OCI-LY7 (cell line): ENCODE results near the gene RPL12. TPM values are rescaled to one million over a fixed set of nuclear protein-coding genes. Genes with fewer than 3 reads are reported as not detected.
A peak's percentile ranks its signal among the peaks of the same experiment; 100 is the strongest.

Source experiments
- BruUV-seq: library from RNA; stranded (reverse); fragments of 400-500 nt; replicated peaks from 2 replicates; lab custom pipeline; 2021; lab: Mats Ljungman, UMichigan
- CTCF ChIA-PET: fragments of 300-600 bp; sonication (Branson Sonifier 250); formaldehyde crosslinking; loops from one replicate; lab custom pipeline; 2022; ENCODE audit warnings: antibody characterized with exemption; ENCODE audit not compliant: unreplicated experiment; lab: Charles Lee
- POLR2A ChIA-PET: fragments of 300-600 bp; sonication (Branson Sonifier 250); formaldehyde crosslinking; loops from one replicate; lab custom pipeline; 2022; ENCODE audit warnings: antibody characterized with exemption; lab: Charles Lee
- DNase-seq: peaks from one replicate; pipeline ENCODE4 v3.0.0-alpha.2; 2015; ENCODE audit warnings: low spot score
- H2AFZ ChIP-seq: fragments of 200-600 bp; sonication (generic), shearing (Covaris generic); 2 replicates; pipeline ENCODE4 v1.6.1; 2014; ENCODE audit warnings: mild to moderate bottlenecking, antibody characterized with exemption, low read length, moderate library complexity
- H3K27ac ChIP-seq: fragments of 200-600 bp; sonication (generic); 2 replicates; pipeline ENCODE4 v1.5.1; 2014; ENCODE audit warnings: mixed run types, low read depth, mild to moderate bottlenecking, moderate library complexity, low read length, inconsistent platforms; ENCODE audit not compliant: poor library complexity, severe bottlenecking
- H3K36me3 ChIP-seq: fragments of 200-600 bp; sonication (generic); 2 replicates; pipeline ENCODE4 v1.6.1; 2014; ENCODE audit warnings: mild to moderate bottlenecking, antibody characterized with exemption, low read length, moderate library complexity, mixed read lengths; ENCODE audit not compliant: insufficient read depth
- H3K4me1 ChIP-seq: fragments of 200-600 bp; sonication (generic); 2 replicates; pipeline ENCODE4 v1.5.1; 2014; ENCODE audit warnings: mild to moderate bottlenecking, low read length; ENCODE audit not compliant: insufficient read depth, poor library complexity, severe bottlenecking
- H3K4me2 ChIP-seq: fragments of 200-600 bp; sonication (generic); 2 replicates; pipeline ENCODE4 v1.6.1; 2014; ENCODE audit warnings: mild to moderate bottlenecking, low read length
- H3K4me3 ChIP-seq: fragments of 200-600 bp; sonication (generic); 2 replicates; pipeline ENCODE4 v1.5.1; 2014; ENCODE audit warnings: mild to moderate bottlenecking, low read depth, low read length; ENCODE audit not compliant: poor library complexity, severe bottlenecking
- H3K79me2 ChIP-seq: fragments of 200-600 bp; sonication (generic); 2 replicates; pipeline ENCODE4 v1.6.1; 2016; ENCODE audit warnings: low read depth, mild to moderate bottlenecking, low read length, moderate library complexity, mixed read lengths; ENCODE audit not compliant: insufficient read depth
- H3K9me2 ChIP-seq: fragments of 200-600 bp; sonication (generic); 2 replicates; pipeline ENCODE4 v1.6.1; 2016; ENCODE audit warnings: mild to moderate bottlenecking, low read length, mixed read lengths; ENCODE audit not compliant: insufficient read depth
- H3K9me3 ChIP-seq: fragments of 200-600 bp; sonication (generic); 2 replicates; pipeline ENCODE4 v1.6.1; 2014; ENCODE audit warnings: mild to moderate bottlenecking, mixed run types, low read length, mixed read lengths
- H4K20me1 ChIP-seq: fragments of 200-600 bp; sonication (generic); 2 replicates; pipeline ENCODE4 v1.6.1; 2014; ENCODE audit warnings: mild to moderate bottlenecking, antibody characterized with exemption, low read length, moderate library complexity, mixed read lengths; ENCODE audit not compliant: insufficient read depth
- EZH2phosphoT487 ChIP-seq: fragments of 200-600 bp; sonication (generic); IDR thresholded peaks from 2 replicates; pipeline ENCODE4 v1.6.1; 2018; ENCODE audit warnings: low read depth, borderline replicate concordance, mild to moderate bottlenecking, mixed run types, antibody characterized with exemption, low read length, moderate library complexity, mixed read lengths
- intact Hi-C: fragments of 100-400 bp; cut with micrococcal nuclease; formaldehyde crosslinking; loops from one replicate; pipeline ENCODE4 v1.10.0; 2022; ENCODE audit not compliant: unreplicated experiment
- total RNA-seq, 2 experiments: library from RNA; depleted of rRNA in 1 of 2; stranded (reverse); fragments of >200 nt in 1 of 2; shearing (Covaris generic) in 1 of 2; gene quantifications; 2 replicates each; pipeline ENCODE4 v1.2.3, GENCODE V29; 2014 to 2022
- TF ChIP-seq, protein P1 (sequence below): fragments of 200-600 bp; sonication (generic); conservative IDR thresholded peaks from 2 replicates; pipeline ENCODE4 v1.5.1; 2014; ENCODE audit warnings: mild to moderate bottlenecking, antibody characterized with exemption, low read length, moderate library complexity, mixed read lengths

Gene RPL12
- total RNA-seq, 2 experiments from 2014 or later = 1,622 to 1,868 TPM

DNA sequence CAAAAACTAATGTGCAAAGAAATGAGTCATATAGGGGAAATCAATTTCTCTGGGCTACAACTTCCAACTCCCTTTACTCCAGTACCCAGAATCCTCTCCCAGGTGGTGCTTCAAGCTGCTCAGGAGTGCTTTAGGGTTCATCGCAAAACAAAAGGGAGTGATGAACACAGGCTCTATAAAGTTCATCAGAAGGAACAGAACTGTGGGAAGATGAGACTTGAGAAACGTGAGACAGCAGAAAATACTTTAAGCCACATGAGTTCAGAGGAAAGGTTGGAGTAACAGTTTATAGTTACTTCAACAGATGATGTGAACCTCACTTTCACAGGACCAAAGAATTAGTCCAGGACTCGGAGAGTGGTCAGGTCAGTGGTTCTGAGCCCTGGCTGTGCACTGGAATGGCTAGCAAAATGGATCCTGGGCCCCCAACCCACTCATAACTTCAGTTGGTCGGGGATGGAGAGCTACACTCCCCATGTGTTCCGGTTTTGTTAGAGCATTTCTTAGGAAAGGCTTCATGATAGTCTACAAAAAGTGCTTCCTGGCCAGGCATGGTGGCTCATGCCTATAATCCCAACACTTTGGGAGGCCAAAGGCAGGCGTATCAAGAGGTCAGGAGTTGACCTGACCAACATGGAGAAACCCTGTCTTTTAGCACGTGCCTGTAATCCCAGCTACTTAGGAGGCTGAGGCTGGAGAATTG lies 4.3 kb downstream of the RPL12 start:
- Histone ChIP-seq H3K27ac (peak overlapping the region; percentile 34), H3K36me3 (peaks cover 82% of the 10 kb centered on the region), H3K4me2 (no peak overlapping the region), H3K9me3 (no peaks in the 10 kb centered on the region), H3K4me1 (peaks cover 23% of the 10 kb centered on the region), H2AFZ (no peak overlapping the region), H3K79me2 (peaks cover 40% of the 10 kb centered on the region), H3K9me2 (no peaks in the 10 kb centered on the region), H4K20me1 (peaks cover 36% of the 10 kb centered on the region), H3K4me3 (no peak overlapping the region)
- ChIA-PET POLR2A (interaction anchor here (0.5 to 0.6 kb wide), 2 partner anchors 13 to 986 kb away, joined by 3 to 7 read pairs; no protein-coding TSS in a partner anchor), CTCF (no interaction called here)
- intact Hi-C loops = no loop called here
- BruUV-seq = no TSS peak
- no peak for DNase-seq
- no peak for TF ChIP-seq EZH2phosphoT487
- TF ChIP-seq, protein P1, sequence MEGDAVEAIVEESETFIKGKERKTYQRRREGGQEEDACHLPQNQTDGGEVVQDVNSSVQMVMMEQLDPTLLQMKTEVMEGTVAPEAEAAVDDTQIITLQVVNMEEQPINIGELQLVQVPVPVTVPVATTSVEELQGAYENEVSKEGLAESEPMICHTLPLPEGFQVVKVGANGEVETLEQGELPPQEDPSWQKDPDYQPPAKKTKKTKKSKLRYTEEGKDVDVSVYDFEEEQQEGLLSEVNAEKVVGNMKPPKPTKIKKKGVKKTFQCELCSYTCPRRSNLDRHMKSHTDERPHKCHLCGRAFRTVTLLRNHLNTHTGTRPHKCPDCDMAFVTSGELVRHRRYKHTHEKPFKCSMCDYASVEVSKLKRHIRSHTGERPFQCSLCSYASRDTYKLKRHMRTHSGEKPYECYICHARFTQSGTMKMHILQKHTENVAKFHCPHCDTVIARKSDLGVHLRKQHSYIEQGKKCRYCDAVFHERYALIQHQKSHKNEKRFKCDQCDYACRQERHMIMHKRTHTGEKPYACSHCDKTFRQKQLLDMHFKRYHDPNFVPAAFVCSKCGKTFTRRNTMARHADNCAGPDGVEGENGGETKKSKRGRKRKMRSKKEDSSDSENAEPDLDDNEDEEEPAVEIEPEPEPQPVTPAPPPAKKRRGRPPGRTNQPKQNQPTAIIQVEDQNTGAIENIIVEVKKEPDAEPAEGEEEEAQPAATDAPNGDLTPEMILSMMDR = no peak

DNA sequence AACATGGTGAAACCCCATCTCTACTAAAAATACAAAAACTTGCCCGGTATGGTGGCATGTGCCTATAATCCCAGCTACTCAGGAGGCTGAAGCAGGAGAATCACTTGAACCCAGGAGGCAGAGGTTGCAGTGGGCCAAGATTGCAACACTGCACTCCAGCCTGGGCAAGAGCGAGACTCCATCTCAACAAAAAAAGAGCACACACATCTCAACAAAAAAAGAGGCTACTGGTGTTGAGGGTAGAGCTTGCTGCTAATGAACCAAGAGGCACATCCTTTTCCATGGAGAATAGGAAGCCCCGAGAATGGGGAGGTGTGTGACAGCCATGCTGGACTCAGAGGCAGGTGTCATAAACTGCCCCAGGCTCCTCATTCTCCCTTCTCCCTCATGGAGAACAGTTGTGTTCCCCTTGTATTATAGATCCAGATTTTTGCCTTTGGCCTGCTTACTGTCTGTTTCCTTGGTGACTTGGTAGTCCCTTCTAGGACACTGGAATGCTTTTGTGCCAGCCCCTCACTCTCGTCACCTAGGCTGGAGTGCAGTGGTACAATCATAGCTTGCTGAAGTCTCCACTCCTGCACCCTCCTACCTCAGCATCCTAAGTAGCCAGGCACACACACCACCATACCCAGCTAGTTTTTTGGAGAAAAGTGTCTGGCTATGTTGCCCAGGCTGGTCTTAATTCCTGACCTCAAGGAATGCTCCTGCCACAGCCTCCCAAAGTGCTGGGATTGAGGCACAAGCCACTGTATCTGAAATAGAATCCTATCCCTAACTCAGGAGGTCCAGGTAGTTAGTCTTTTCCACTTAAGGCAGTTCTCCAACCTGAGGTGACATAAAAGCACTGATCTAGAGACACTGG lies 5.1 kb downstream of the RPL12 start:
- no peak overlapping the region for H3K4me3 ChIP-seq
- no peaks in the 10 kb centered on the region for H3K9me2 ChIP-seq
- peaks cover 86% of the 10 kb centered on the region for H3K36me3 ChIP-seq
- intact Hi-C loops = no loop called here
- no peak overlapping the region for H3K4me2 ChIP-seq
- no TSS peak for BruUV-seq
- DNase-seq = peak; percentile 12
- H3K4me1 ChIP-seq = peaks cover 23% of the 10 kb centered on the region
- ChIA-PET CTCF (no interaction called here), POLR2A (interaction anchor here (0.7 kb wide), 1 partner anchor 50 kb away, joined by 3 read pairs; no protein-coding TSS in a partner anchor)
- H3K79me2 ChIP-seq = peaks cover 38% of the 10 kb centered on the region
- H3K27ac ChIP-seq = peak overlapping the region; percentile 34
- no peaks in the 10 kb centered on the region for H3K9me3 ChIP-seq
- no peak overlapping the region for H2AFZ ChIP-seq
- no peak for TF ChIP-seq EZH2phosphoT487
- TF ChIP-seq, protein P1 = no peak
- H4K20me1 ChIP-seq = peaks cover 36% of the 10 kb centered on the region
